BLaER1 (cell line): ENCODE results near the gene RNU4-1.

Source experiments
- H3K27ac ChIP-seq: shearing (Covaris generic); formaldehyde crosslinking; 2 replicates; pipeline ENCODE4 v1.8.1; 2022
- H3K27me3 ChIP-seq: shearing (Covaris generic); formaldehyde crosslinking; 2 replicates; pipeline ENCODE4 v1.8.1; 2022
- H3K36me3 ChIP-seq: shearing (Covaris generic); formaldehyde crosslinking; 2 replicates; pipeline ENCODE4 v1.8.1; 2022
- H3K4me1 ChIP-seq: shearing (Covaris generic); formaldehyde crosslinking; 2 replicates; pipeline ENCODE4 v1.8.1; 2022
- H3K4me2 ChIP-seq: shearing (Covaris generic); formaldehyde crosslinking; 2 replicates; pipeline ENCODE4 v1.8.1; 2022
- H3K4me3 ChIP-seq: shearing (Covaris generic); formaldehyde crosslinking; 2 replicates; pipeline ENCODE4 v1.8.1; 2022
- H3K9ac ChIP-seq: shearing (Covaris generic); formaldehyde crosslinking; 2 replicates; pipeline ENCODE4 v1.8.1; 2022
- H3K9me3 ChIP-seq: shearing (Covaris generic); formaldehyde crosslinking; 2 replicates; pipeline ENCODE4 v1.8.1; 2022
- H4K20me1 ChIP-seq: shearing (Covaris generic); formaldehyde crosslinking; 2 replicates; pipeline ENCODE4 v1.8.1; 2022
- Cebpa-rat ChIP-seq: shearing (Covaris generic); IDR thresholded peaks from 2 replicates; pipeline ENCODE4 v1.8.1; 2022

The RNU4-1 gene

DNA sequence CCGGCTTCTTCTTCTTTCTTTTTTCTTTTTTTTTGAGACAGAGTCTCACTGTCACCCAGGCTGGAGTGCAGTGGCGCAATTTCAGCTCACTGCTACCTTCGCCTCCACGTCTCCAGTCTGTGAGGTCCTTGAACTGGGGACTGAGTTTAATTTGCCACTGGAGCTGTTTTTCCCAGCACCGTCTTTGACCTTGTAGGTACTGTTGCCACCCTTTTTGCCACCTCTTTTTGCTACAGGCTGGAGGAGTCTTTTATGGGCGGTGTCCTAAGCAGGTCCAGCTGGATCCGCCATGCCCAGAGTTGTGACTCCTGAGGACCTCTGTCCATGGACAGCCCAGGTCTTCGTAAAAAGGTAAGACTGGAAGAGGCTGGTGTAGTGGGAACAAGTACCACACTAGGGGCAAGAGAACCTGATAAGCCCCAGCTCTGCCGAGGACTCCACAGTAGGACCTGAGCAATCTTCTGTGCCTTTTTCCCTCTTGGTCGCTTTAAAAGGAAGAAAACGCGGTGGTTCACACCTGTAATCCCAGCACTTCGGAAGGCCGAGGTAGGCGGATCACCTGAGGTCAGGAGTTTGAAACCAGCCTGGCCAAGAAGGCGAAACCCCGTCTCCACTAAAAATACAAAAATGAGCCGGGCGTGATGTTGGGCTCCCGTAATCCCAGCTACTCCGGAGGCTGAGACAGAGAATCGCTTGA is 2.3 kb downstream of the RNU4-1 start:
- peak overlapping the region; percentile 94 for H3K4me2 ChIP-seq
- H3K27me3 ChIP-seq: no peaks in the 10 kb centered on the region
- H3K4me3 ChIP-seq: peak overlapping the region; percentile 52
- TF ChIP-seq Cebpa-rat: no peak
- no peaks in the 10 kb centered on the region for H4K20me1 ChIP-seq
- H3K9ac ChIP-seq: peak overlapping the region; percentile 66
- peaks cover 50% of the 10 kb centered on the region for H3K4me1 ChIP-seq
- peak overlapping the region; percentile 61 for H3K27ac ChIP-seq
- H3K9me3 ChIP-seq: no peaks in the 10 kb centered on the region
- H3K36me3 ChIP-seq: no peaks in the 10 kb centered on the region

DNA sequence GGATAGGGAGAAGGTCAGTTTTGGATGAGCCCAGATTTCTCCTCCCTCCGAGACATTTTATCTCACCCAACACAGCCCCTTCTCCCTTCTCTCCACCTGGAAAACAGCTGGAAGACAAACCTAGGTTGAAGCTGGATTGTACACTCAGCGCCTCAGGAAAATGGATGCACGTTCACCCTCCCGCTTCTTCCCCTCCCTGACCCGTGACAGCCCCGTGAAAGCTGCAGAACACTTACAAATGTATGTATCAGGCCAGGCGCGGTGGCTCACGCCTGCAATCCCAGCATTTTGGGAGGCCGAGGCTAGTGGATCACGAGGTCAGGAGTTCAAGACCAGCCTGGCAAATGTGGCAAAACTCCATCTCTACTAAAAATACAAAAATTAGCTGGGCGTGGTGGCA is 5.5 kb downstream of the RNU4-1 start:
- no peak overlapping the region for H3K9ac ChIP-seq
- no peak for TF ChIP-seq Cebpa-rat
- peaks cover 45% of the 10 kb centered on the region for H3K4me1 ChIP-seq
- H3K4me2 ChIP-seq: peak overlapping the region; percentile 36
- no peaks in the 10 kb centered on the region for H3K27me3 ChIP-seq
- H3K4me3 ChIP-seq: no peak overlapping the region
- H3K9me3 ChIP-seq: no peaks in the 10 kb centered on the region
- H4K20me1 ChIP-seq: no peaks in the 10 kb centered on the region
- H3K36me3 ChIP-seq: no peaks in the 10 kb centered on the region
- H3K27ac ChIP-seq: no peak overlapping the region

DNA sequence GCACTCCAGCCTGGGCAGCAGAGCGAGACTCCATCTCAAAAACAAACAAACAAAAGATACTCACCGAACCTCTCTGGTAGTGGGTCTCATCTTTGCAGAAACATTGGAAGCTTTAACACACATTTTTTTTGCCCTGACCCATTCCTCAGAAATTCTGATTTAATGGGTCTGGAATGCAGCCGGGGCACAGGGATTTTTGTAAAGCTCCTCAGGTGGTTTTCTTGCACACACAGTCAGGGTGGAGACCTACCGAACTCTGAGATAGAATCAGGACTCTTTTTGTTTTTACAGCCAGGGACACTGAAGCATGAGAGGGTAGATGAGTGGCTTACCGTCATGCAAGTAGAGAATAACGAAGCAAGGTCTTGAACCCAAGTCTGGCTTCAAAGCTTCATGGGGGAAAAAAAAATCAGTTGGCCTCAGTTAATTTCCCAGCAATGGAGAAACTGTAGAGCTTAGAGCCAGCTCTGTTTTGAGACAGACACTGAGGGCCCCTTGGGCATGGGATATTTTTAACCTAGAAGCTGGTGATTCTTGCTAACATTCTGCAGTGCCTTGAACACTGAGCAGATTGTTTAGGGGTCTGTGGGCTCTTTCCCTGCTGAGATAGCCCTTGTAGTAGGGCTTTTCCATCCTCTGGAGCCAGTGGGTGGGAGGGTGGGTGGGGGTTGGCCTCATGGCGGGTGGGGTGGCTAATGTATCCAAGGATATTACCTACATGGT is 6.1 kb downstream of the RNU4-1 start:
- Histone ChIP-seq H3K36me3 (no peaks in the 10 kb centered on the region), H3K4me3 (no peak overlapping the region), H3K9me3 (no peaks in the 10 kb centered on the region), H3K9ac (0 out of 2 replicates have a peak overlapping the region, but pooled peaks have one; percentile 48), H3K27ac (no peak overlapping the region), H4K20me1 (no peaks in the 10 kb centered on the region), H3K4me1 (peaks cover 45% of the 10 kb centered on the region), H3K27me3 (no peaks in the 10 kb centered on the region), H3K4me2 (peak overlapping the region; percentile 64)
- TF ChIP-seq Cebpa-rat: no peak

DNA sequence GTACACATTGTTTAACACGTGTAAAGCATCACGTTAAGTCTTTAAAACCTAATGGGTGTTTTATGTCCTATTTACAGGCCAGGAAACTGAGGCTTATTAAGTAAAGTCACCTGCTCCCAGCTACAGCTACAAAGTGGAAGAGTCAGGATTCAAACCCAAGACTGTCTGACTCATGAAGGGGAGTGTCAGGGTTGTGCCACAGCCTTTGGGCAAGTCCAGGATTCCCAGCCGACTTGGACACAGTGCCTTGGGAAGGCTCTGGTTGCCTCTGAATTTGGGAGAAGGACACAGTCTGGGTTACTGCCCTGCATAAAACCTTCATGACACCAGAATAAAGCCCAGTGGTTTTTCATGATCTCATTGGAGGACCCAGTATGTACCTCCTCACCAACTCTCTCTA is 8.7 kb downstream of the RNU4-1 start:
- Histone ChIP-seq H4K20me1 (no peaks in the 10 kb centered on the region), H3K27me3 (no peaks in the 10 kb centered on the region), H3K4me1 (peaks cover 27% of the 10 kb centered on the region), H3K9me3 (peaks cover 2% of the 10 kb centered on the region), H3K4me3 (no peak overlapping the region), H3K4me2 (no peak overlapping the region), H3K27ac (no peak overlapping the region), H3K9ac (no peak overlapping the region), H3K36me3 (no peaks in the 10 kb centered on the region)
- no peak for TF ChIP-seq Cebpa-rat

DNA sequence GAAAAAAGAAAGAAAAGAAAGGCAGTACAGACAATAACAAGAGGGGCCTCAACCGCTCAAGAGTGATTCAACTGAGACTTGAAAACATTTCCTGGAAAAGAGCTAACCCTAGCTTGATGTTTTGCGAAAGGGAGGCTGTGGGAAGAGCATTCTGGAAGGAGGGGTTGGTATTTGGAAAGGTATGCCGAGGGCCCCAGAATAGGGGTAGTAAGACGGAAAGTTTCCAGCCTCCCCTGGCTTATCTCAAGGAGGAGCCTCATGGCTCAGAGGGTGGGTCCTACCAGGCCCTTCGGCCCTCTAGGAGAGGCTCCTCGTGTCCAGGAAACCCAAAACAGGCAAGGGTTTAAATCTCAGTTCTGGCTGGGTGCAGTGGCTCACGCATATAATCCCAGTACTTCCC is 9.7 kb downstream of the RNU4-1 start:
- H3K4me2 ChIP-seq: no peak overlapping the region
- no peak overlapping the region for H3K27ac ChIP-seq
- TF ChIP-seq Cebpa-rat: no peak
- peaks cover 24% of the 10 kb centered on the region for H3K4me1 ChIP-seq
- H3K9me3 ChIP-seq: peaks cover 11% of the 10 kb centered on the region
- H3K27me3 ChIP-seq: no peaks in the 10 kb centered on the region
- H3K4me3 ChIP-seq: no peak overlapping the region
- H3K36me3 ChIP-seq: no peaks in the 10 kb centered on the region
- H4K20me1 ChIP-seq: no peaks in the 10 kb centered on the region
- H3K9ac ChIP-seq: no peak overlapping the region

DNA sequence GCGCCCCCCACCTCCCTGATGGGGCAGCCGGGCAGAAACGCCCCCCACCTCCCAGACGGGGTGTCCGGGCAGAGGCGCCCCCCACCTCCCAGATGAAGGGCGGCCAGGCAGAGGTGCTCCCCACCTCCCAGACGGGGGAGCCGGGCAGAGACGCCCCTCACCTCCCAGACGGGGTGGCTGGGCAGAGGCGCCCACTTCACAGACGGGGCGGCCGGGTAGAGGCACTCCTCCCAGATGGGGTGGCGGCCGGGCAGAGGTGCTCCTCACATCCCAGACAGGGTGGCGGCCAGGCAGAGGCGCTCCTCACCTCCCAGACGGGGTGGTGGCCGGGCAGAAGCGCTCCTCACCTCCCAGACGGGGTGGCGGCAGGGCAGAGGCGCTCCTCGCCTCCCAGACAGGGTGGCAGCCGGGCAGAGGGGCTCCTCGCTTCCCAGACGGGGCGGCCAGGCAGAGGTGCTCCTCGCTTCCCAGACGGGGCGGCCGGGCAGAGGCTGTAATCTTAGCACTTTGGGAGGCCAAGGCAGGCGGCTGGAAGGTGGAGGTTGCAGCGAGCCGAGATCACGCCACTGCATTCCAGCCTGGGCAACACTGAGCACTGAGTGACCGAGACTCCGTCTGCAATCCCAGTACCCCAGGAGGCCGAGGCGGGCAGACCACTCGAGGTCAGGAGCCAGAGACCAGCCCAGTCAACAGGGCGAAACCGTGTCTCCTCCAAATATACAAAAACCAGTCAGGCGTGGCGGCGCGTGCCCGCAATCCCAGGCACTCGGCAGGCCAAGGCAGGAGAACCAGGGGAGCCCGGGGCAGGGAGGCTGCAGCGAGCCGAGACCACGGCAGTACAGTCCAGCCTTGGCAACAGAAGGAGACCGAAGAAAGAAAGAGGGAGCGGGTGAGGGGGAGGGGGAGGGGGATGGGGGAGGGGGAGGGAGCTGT is 14.6 kb downstream of the RNU4-1 start:
- no peaks in the 10 kb centered on the region for H4K20me1 ChIP-seq
- no peak overlapping the region for H3K4me2 ChIP-seq
- no peak overlapping the region for H3K4me3 ChIP-seq

DNA sequence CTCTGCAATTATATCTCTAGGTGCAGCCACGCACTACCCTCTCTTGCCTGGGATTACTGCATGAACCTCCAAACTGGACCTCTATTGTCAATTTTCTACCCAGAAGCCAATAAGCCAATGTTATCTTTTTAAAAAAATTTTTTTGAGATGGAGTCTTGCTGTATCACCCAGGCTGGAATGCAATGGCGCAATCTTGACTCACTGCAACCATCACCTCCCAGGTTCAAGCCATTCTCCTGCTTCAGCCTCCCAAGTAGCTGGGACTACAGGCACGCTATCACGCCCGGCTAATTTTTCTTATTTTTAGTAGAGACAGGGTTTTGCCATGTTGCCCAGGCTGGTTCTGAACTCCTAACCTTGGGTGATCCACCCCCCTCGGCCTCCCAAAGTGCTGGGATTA is 16.3 kb downstream of the RNU4-1 start:
- no peak overlapping the region for H3K27ac ChIP-seq
- H3K9ac ChIP-seq: no peak overlapping the region
- H3K4me2 ChIP-seq: no peak overlapping the region
- H4K20me1 ChIP-seq: no peaks in the 10 kb centered on the region
- no peaks in the 10 kb centered on the region for H3K4me1 ChIP-seq
- 0 out of 2 replicates have a peak, but pooled peaks have one; percentile 8 for TF ChIP-seq Cebpa-rat
- no peak overlapping the region for H3K4me3 ChIP-seq
- H3K9me3 ChIP-seq: peaks cover 18% of the 10 kb centered on the region
- no peaks in the 10 kb centered on the region for H3K27me3 ChIP-seq
- no peaks in the 10 kb centered on the region for H3K36me3 ChIP-seq

More for the DNA sequence above, 14.6 kb downstream of the RNU4-1 start:
- no peaks in the 10 kb centered on the region for H3K27me3 ChIP-seq
- TF ChIP-seq Cebpa-rat: no peak
- no peaks in the 10 kb centered on the region for H3K4me1 ChIP-seq
- H3K9me3 ChIP-seq: peaks cover 18% of the 10 kb centered on the region
- no peaks in the 10 kb centered on the region for H3K36me3 ChIP-seq
- no peak overlapping the region for H3K9ac ChIP-seq
- H3K27ac ChIP-seq: no peak overlapping the region

DNA sequence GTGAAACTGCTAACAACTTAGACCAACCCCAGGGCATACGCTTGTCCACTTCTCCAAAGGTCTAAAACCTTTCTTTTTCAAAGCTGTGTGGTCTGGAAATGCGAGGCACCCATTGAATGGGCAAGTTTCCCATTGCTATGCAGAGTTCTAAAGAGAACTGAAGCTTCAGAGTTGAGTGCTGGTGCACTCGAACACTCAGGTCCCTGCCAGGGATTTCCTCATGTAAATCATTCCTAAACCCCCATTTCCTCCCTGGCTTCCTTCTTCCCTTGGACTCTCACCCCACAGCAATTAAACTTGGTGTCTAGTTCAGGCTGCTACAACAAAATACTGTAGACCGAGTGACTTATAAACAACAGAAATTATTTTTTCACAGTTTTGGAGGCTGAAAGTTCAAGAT is 25.3 kb downstream of the RNU4-1 start:
- Histone ChIP-seq H4K20me1 (peaks cover 20% of the 10 kb centered on the region), H3K36me3 (no peaks in the 10 kb centered on the region), H3K9ac (no peak overlapping the region), H3K4me3 (no peak overlapping the region), H3K27ac (no peak overlapping the region), H3K4me2 (no peak overlapping the region), H3K4me1 (peaks cover 31% of the 10 kb centered on the region), H3K9me3 (no peaks in the 10 kb centered on the region), H3K27me3 (peaks cover 7% of the 10 kb centered on the region; the same call in 1 of the 2 replicates)
- no peak for TF ChIP-seq Cebpa-rat

DNA sequence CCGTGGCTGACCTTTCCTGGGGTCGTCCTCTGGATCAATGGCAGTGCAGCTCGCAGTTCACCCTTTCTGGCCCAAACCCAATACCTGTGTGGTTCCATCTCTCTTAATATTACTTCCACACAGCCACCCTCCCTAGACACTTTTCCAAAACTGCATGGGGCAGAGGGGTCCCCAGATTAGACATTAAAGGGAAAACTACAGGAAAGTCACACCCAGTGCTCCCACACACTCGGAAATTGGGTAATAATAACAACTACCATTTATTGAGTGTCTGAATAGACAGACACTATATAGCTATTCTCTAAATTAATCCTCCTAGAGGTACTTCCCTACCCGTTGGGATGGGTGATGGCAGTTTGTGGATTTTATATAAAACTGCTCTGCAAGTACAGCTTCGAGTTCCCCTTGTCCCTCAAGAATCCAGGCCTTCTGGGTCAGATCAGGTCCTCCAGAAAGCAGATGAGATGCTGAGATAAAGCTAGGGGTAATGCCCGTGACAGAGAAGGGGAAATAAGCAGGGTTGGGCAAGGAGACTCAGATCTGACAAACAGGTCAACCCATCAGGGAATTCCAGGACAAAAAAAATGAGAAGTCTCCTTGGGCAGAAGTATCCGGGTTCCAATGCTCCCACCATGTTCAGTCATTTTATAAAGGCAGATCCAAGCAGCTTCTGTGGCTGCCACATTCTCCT is 26.7 kb downstream of the RNU4-1 start:
- Histone ChIP-seq H3K27ac (no peak overlapping the region), H3K9me3 (no peaks in the 10 kb centered on the region), H3K4me1 (peaks cover 43% of the 10 kb centered on the region), H3K36me3 (no peaks in the 10 kb centered on the region), H3K27me3 (peaks cover 7% of the 10 kb centered on the region; the same call in 1 of the 2 replicates), H4K20me1 (peaks cover 34% of the 10 kb centered on the region), H3K4me3 (no peak overlapping the region), H3K4me2 (no peak overlapping the region), H3K9ac (no peak overlapping the region)
- TF ChIP-seq Cebpa-rat: no peak
